NCI-H1105 (cell line): ENCODE results near the gene FAM174B.

Experiments
- DNase-seq: peaks from one replicate; lab custom pipeline; 2025; lab: John Stamatoyannopoulos, UW

Gene FAM174B

GRCh38 chr15:92664178-92664900 lies 8.8 kb upstream of the FAM174B start:
- no peak for DNase-seq

- DNase-seq: no peak
Measured at GRCh38 chr15:92663250-92663951, 7.8 kb upstream of the FAM174B start.

DNA sequence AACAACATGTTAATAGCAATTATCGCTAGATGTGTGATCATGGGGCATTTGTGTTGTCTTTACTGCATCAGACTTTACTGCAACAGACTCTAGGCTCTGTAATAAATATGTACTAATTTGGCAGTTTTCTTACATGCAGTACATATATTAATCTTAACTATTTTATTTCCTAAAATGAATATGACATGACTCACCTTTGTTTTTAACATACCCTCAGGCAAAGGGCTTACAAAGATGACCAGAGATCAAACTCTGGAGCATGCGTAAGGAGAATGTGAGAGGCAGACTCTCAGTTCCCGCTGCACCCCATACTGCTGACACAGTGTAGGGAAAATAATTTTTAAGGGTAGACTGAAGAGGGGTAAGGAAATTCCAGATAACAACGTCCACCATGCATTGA lies 7.2 kb upstream of the FAM174B start:
- no peak for DNase-seq

GRCh38 chr15:92661956-92662355 lies 6.4 kb upstream of the FAM174B start:
- no peak for DNase-seq

DNA sequence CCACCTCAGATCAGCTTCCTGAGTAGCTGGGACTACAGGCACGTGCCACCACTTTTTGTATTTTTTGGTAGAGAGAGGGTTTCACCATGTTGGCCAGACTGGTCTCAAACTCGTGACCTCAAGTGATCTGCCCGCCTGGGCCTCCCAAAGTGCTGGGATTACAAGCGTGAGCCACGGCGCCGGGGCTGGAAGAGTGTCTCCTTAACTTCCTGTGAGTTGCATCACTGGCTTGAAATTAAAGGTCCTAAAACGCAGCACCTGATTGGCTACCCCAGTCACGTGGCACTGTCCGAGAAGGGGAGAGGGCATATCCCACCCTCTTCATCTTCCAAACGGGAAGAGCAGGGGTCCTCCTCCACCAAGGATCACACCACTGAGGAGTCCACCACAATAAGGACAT lies 5.5 kb upstream of the FAM174B start:
- DNase-seq: no peak

DNA sequence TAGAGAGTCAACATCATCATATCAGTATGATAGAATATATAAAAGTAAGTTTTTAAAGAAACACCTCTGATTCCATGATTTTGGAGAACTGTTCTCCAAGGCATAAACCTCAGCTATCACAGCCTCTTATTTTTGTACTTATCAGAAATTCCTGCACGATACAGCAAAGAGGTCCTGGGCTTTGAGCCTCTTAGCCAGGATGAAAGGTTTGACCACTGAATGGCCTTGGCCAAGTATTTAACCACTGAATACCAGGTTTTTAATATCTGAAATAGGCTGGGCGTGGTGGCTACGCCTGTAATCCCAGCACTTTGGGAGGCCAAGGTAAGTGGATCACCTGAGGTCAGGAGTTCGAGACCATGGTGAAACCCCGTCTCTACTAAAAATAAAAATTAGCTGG lies 1.9 kb upstream of the FAM174B start:
- DNase-seq: no peak

- DNase-seq: no peak
Measured at GRCh38 chr15:92656089-92656488, 514 bp upstream of the FAM174B start.

DNA sequence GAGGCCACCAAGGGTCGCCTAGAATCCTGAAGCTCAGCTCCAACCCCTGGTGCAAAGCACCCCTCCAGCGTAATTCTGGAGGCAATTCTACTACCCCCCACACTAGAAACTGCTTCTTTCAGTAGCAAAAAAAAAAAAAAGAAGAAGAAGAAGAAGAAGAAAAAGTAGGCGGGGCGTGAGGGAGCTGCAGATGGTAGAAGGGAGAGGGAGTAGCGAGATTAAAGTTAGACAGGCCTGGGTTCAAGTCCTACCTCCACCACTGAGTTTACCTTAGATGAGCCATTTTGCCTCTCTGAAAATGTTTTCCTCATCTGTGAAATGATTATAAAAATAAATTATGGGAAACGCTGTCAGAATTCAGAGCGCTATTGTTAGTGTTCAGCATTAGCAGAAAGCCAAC lies 913 bp downstream of the FAM174B start:
- no peak for DNase-seq

DNA sequence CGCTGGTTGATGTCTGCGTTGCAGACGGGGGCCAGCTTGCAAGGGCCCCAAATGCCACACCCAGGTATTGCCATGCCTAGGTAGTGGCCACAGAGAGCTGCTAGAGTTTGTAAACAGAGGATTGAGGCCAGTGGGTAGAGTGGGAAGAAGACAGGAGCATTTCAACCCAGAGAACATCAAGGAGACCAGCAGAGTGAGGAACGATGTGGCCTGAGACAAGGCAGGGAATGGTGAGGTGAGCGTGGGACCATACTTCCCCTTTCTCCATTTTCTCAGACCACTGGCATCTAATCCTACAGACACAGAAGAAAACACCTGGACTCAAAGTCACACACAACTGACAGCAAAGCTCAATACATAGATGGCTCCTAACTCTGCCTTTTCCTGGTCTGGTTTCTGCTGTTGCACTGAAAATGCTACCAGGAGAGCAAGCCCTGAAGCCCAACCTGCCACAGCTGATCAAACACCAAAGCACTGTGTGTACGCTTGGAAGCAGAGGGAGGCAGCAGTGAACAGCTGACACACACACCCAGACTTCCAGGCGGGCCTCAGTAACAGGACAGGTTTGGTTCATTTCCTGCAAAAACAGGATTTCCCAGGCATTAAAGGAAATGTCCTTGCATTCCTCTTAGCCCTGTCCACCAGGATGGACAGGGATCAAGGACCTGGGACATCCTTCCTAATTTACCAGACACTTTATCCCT lies 1.6 kb downstream of the FAM174B start:
- peak; percentile 30 for DNase-seq

DNA sequence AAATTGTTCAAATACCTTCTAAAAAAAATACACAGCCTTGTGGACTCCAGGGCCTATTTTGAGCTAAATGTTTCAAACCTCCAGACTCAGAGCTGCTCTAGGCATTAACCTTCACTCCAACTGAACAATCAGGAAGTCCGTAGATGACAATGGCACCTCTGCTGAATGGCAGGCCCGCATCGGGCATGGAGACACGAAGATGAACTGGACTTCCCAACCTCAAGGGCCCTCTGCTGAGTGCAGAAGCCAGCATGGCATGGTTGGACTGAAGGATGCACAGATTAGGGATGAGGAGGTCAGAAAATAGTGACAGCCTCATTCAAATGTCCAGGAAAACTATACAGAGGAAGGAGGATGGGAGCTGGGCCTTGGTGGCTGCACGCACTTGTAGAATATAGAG lies 2.2 kb downstream of the FAM174B start:
- no peak for DNase-seq

DNA sequence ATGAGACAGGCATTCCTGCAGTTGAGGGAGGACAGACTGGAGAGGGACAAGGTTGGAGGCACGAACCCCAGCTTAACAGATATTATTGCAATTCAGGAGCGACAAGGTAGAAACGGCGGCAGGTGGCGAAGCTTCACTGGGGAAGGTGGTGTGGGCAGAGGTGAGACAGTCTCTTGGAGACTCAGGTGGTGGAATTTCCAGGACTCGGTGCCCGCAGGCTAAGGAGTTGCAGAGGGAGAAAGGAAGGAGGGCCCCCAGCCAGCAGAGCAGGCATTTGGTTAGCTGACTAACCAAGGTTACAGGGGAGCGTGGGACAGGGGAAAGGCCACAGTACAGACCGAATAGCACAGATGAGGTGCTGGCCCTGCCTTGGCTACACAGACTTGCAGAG lies 3.0 kb downstream of the FAM174B start:
- no peak for DNase-seq

GRCh38 chr15:92651877-92652575 lies 3.5 kb downstream of the FAM174B start:
- DNase-seq: no peak

GRCh38 chr15:92650966-92651365 lies 4.6 kb downstream of the FAM174B start:
- DNase-seq: no peak

- peak; percentile 14 for DNase-seq
Measured at GRCh38 chr15:92650256-92650655, 5.3 kb downstream of the FAM174B start.

DNA sequence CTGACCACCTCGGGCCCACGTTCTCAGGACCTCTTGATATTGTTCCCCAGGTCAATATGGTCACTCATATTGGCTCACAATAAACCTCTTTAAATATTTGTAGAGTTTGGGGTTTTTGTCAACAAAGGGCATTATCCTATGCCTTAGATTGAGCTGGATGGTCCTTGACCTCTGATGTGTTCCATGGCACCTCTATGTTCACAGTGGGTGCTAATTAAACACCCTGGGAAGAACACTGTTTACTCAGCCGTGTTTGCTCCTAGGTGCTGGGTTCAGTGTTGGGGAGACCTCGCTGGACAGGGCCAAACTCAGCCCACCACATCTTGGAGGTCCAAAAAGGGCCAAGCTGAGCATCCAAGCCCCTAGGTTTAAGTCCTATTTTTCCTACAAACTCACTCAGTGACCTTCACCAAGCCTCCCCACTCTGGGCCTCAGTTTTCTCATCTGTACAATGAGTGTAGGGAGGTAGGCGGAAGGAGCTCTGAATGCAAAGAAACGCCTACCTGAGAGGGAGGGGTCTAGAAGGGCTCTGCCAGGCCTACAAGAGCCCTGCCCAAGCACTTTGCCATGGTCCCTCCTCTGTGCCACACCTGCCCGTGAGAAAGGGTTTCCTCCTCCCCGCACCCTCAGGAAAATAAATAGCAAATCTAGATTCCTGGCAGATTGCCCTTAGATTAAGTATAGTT lies 7.2 kb downstream of the FAM174B start:
- DNase-seq: no peak

GRCh38 chr15:92647467-92648163 lies 8.0 kb downstream of the FAM174B start:
- no peak for DNase-seq

DNA sequence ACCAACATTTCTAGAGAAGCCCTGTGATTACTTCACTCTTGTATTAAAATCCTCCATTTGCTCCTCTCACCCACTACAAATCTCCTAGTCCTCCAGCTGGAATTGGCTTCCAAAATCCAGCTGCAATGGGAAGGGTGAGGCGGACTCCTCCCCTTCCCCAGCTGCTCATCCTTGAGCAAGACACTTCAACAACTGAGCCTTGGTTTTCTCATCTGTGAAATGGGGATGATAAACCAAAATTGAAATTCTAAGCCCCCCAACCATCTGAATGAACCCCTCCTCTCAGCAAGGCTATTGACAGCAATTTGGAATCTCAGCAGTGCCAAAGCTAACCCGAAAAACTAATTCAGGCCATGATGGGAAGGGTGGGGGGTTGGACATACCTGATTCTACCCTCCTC lies 9.4 kb downstream of the FAM174B start:
- no peak for DNase-seq

DNA sequence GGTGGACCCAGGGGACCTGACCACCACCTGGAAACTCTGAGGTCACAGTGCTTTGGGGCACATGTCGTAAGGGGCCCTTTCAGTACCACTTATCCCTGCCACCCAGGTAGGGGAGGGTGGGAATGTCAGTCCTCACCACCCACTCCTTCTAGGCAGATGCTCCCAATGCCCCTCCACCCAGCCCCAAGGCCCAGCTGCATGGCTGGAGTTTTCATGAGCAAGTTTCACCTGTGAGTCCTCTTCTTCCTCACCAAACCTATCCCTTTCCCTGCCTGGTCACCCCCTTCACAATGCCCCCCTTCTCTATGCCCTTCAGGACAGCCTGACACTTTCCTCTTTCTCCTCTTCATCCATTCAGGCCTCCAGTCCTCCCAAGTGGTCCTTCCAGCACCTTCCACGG lies 9.8 kb downstream of the FAM174B start:
- no peak for DNase-seq

DNA sequence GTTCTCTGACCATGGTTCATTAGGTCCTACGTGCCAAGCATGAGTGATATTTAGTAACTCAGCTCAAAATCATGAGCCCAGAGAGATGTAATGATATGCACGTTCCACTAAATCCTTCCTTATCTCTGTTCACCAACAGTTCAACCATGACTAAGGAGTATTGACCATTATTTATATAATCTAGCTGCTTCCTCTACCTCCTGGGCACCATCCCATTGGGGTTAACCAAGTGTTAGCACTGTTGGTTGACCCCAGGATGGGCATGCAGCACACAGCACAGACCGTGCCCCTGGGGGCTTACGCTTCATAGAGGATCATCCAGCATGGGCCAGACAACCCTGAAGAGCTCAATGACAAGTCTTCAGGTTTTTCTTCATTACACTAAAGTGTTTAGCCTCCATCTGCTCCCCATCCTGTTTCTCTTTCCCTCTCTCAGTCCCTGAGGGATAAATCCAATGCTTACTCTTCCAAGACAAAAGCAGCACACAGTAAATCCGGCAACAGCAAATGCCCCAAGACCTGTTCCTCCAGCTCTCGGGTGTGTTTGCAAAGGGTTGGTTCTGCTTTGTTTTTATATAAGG lies 10.4 kb downstream of the FAM174B start:
- no peak for DNase-seq

DNA sequence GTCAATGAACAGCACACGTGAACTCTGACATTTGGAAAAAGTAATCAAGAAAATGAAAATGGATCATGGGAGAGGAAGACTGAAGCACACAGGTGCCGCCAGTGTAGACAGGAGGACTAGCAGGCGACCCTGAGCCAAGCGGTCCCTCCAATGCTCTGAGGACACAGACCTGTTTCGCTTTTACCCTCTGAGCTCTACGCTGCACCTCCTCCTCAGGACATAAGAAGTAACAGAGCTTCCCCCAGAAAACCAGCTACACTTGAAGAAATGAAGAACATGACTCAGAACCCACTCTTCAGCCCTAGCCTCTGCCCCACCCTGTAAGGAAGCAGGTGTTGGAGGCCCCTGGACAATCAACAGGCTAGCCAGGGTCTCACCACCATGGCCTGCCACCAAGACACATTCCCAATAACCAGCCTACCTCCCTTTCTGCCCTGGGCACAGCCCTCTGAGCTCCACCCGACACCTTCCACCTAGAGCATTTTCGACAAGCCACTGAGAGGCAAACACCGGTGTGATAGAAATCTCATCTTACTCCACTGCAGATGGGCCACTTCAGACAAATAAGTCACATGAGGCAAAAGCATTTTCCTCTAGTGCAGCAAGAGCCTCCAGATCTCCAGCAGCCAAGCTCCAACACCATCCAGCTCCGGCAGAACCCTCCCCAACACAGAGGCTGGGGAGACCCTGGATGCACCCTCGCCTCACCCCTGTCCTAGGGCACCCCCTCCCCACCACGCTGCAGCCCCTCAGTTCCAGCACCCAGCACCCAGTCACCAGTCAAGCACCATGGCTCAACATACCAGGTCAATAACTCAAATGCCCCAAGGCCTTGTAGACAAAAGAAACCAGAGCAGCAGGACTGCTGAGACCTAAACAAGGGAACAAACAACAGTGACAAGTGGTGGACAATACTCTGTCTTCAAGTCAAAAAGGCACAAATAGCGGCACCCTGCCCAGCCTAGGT lies 11.4 kb downstream of the FAM174B start:
- no peak for DNase-seq
